B cell (primary cell): ENCODE results near the gene GPATCH8. TPM values are rescaled to one million over a fixed set of nuclear protein-coding genes. Genes with fewer than 3 reads are reported as not detected.

Source experiments
- ATAC-seq: fragments of 200-7000 bp; cut with Tn5 transposase; one replicate; pipeline ENCODE4 v1.10.0; 2021; ENCODE audit warnings: low read depth, mild to moderate bottlenecking, moderate number of reproducible peaks, moderate library complexity
- CTCF ChIA-PET: fragments of 350-600 bp; sonication (Branson Sonifier 250); formaldehyde crosslinking; loops from one replicate; lab custom pipeline; 2021; ENCODE audit warnings: antibody characterized with exemption, inconsistent platforms; lab: Charles Lee
- POLR2A ChIA-PET: fragments of 350-600 bp; sonication (Branson Sonifier 250); formaldehyde crosslinking; loops from one replicate; lab custom pipeline; 2021; ENCODE audit warnings: antibody characterized with exemption; lab: Charles Lee
- DNase-seq: peaks from one replicate; pipeline ENCODE4 v3.0.0; 2013
- H2AFZ ChIP-seq: 2 replicates; pipeline ENCODE4 v1.6.1; 2012; ENCODE audit warnings: mild to moderate bottlenecking, low read depth, low read length; ENCODE audit not compliant: insufficient read depth, poor library complexity, severe bottlenecking
- H3K27ac ChIP-seq, 2 donors: 1 replicate in 1 of 2; 2 replicates in 1 of 2; pipeline ENCODE4 v1.5.1; 2012 to 2013; ENCODE audit warnings: low read length in 2 of 2, mild to moderate bottlenecking in 2 of 2, moderate library complexity in 1 of 2
- H3K27me3 ChIP-seq, 4 experiments: fragments of 200-600 bp in 1 of 4; sonication (generic) in 1 of 4; replicated peaks in 1 of 4; 1 replicate in 2 of 4; 2 replicates in 2 of 4; pipeline versions ENCODE4 v1.6.1 to v1.7.0; 2013 to 2016; ENCODE audit warnings: low read length in 3 of 4, mild to moderate bottlenecking in 2 of 4, mixed read lengths in 1 of 4, moderate library complexity in 1 of 4; ENCODE audit not compliant: insufficient read depth in 4 of 4, control insufficient read depth in 3 of 4; ENCODE audit errors: control extremely low read depth in 1 of 4
- H3K36me3 ChIP-seq, 2 experiments: replicated peaks in 1 of 2; 1 replicate in 1 of 2; 2 replicates in 1 of 2; pipeline versions ENCODE4 v1.6.1 to v1.7.1; 2013; ENCODE audit warnings: low read length in 1 of 2; ENCODE audit not compliant: insufficient read depth in 2 of 2, control insufficient read depth in 1 of 2; ENCODE audit errors: control extremely low read depth in 1 of 2, extremely low read depth in 1 of 2
- H3K4me1 ChIP-seq, 2 donors: fragments of 200-600 bp in 1 of 2; sonication (generic) in 1 of 2; 1 replicate in 1 of 2; 2 replicates in 1 of 2; pipeline versions ENCODE4 v1.5.1 to v1.6.1; 2013 to 2017; ENCODE audit warnings: low read length in 2 of 2; ENCODE audit not compliant: control insufficient read depth in 2 of 2, insufficient read depth in 2 of 2
- H3K4me2 ChIP-seq: replicated peaks from 2 replicates; pipeline ENCODE3; 2012; ENCODE audit warnings: mild to moderate bottlenecking, low read depth, low read length; ENCODE audit not compliant: poor library complexity, severe bottlenecking
- H3K4me3 ChIP-seq, 5 experiments: fragments of 200-600 bp in 1 of 5; sonication (generic) in 1 of 5; 1 replicate in 3 of 5; 2 replicates in 2 of 5; pipeline versions ENCODE4 v1.5.1 to v1.7.0; 2011 to 2016; ENCODE audit warnings: low read length in 4 of 5, mild to moderate bottlenecking in 4 of 5, low read depth in 2 of 5, control low read depth in 1 of 5, moderate library complexity in 1 of 5; ENCODE audit not compliant: insufficient read depth in 1 of 5; ENCODE audit errors: control extremely low read depth in 1 of 5, extremely low read depth in 1 of 5
- H3K79me2 ChIP-seq: fragments of 200-600 bp; sonication (generic); one replicate; pipeline ENCODE4 v1.6.0; 2016; ENCODE audit warnings: low read length; ENCODE audit not compliant: control insufficient read depth, insufficient read depth
- H3K9ac ChIP-seq: fragments of 200-600 bp; sonication (generic); 2 replicates; pipeline ENCODE4 v1.6.1; 2017; ENCODE audit warnings: mild to moderate bottlenecking, low read length, moderate library complexity
- H3K9me3 ChIP-seq, 3 donors: one replicate each; pipeline versions ENCODE4 v1.6.1 to v1.7.1; 2013; ENCODE audit warnings: low read length in 2 of 3; ENCODE audit not compliant: control insufficient read depth in 2 of 3, insufficient read depth in 1 of 3; ENCODE audit errors: control extremely low read depth in 1 of 3
- H4K20me1 ChIP-seq: 2 replicates; pipeline ENCODE4 v1.6.0; 2012; ENCODE audit warnings: mild to moderate bottlenecking, low read length; ENCODE audit not compliant: insufficient read depth, control insufficient read depth, poor library complexity, severe bottlenecking
- H3K27ac Mint-ChIP-seq: one replicate; pipeline ENCODE4 v1.8.0; 2021; ENCODE audit warnings: mixed read lengths
- H3K27me3 Mint-ChIP-seq: one replicate; pipeline ENCODE4 v1.8.0; 2021; ENCODE audit warnings: mixed read lengths
- H3K4me1 Mint-ChIP-seq: one replicate; pipeline ENCODE4 v1.8.0; 2021; ENCODE audit warnings: mixed read lengths
- H3K4me3 Mint-ChIP-seq: one replicate; pipeline ENCODE4 v1.8.0; 2021; ENCODE audit warnings: mixed read lengths
- H3K9me3 Mint-ChIP-seq: one replicate; pipeline ENCODE4 v1.8.0; 2022; ENCODE audit warnings: mixed read lengths; ENCODE audit not compliant: insufficient read depth
- EZH2 ChIP-seq: IDR thresholded peaks from 2 replicates; pipeline ENCODE4 v1.6.1; 2012; ENCODE audit warnings: borderline replicate concordance, low read depth, mild to moderate bottlenecking, moderate library complexity, low read length; ENCODE audit not compliant: insufficient read depth, poor library complexity, severe bottlenecking
- WGBS: methylation state at CpG from one replicate; pipeline ENCODE4 v1.1.5; 2013; ENCODE audit warnings: missing lambda C conversion rate; ENCODE audit not compliant: insufficient coverage; 5-methylcytosine and 5-hydroxymethylcytosine counted together
- intact Hi-C: fragments of 100-400 bp; cut with micrococcal nuclease; formaldehyde crosslinking; loops from one replicate; pipeline ENCODE4 v1.10.0; 2022
- polyA plus RNA-seq: library from polyadenylated mRNA; depleted of rRNA; stranded (reverse); fragments of >200 nt; gene quantifications from 2 replicates; pipeline ENCODE4 v1.2.3, GENCODE V29; 2012
- small RNA-seq: library from RNA; depleted of rRNA; stranded (forward); fragments of <200 nt; gene quantifications from one replicate; pipeline ENCODE3, GENCODE V24; 2012; ENCODE audit warnings: low replicate concordance, low read depth; ENCODE audit not compliant: insufficient read length
- total RNA-seq, 2 donors: library from RNA; stranded (reverse); fragments of 120-200 nt in 1 of 2; gene quantifications; 1 replicate in 1 of 2; 2 replicates in 1 of 2; pipeline versions ENCODE4 v1.2.3 to v1.2.4, GENCODE V29; 2013 to 2022
- TF ChIP-seq, protein P1 (sequence below): fragments of 200-600 bp; IDR thresholded peaks from one replicate; pipeline ENCODE4 v1.8.0; 2022; ENCODE audit warnings: antibody characterized with exemption, mild to moderate bottlenecking

The GPATCH8 gene
- total and polyA plus RNA-seq, 2 donors (not counting 1 experiment from before 2014, with no cell fraction given) = 28.3 to 83.4 TPM

DNA sequence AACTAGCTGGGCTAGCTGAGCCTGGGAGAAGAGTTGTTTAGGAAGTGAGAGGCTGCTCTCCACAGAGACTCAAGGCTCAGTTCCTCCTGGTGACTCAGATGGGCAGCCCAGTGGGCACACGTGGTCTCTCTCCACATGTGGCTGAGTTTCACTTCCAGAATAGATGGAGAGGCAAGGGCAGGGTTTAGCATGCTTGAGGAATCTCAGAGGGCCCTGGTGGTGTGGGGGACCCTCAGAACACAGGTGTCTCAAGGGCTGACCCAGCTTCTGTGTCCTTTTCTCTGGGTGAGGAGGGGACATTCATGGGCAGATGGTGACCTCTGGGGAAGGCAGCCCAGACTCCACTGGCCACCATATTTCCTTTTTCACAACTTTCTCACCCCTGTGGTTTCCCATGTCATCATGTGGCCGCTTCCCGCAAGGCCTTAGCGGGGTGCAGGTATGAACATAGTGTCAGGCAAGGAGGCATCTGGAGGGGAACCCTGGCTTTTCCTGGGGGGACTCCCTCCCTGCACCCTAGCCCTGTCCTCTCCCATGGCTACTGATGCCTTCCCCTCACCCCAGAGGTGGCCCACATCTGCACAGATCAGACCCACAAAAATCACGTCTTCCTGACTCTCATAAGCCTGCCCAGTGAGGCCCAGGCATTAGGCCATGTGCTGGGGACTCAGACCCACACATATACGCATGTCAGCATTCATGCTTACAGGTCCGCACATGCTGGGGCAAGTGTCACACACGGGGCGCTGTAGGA, 154.8 kb downstream of the GPATCH8 start:
- Mint-ChIP-seq H3K4me3 (peak overlapping the region; percentile 73), H3K9me3 (no peaks in the 10 kb centered on the region), H3K27me3 (no peaks in the 10 kb centered on the region), H3K4me1 (peaks cover 53% of the 10 kb centered on the region), H3K27ac (peak overlapping the region; percentile 92)
- ChIA-PET POLR2A (interaction anchor here (1.3 to 1.6 kb wide), 5 partner anchors 22 to 131 kb away, joined by 4 to 19 read pairs (median 7); partner anchors contain the start of genes SLC25A39 and UBTF), CTCF (interaction anchor here (1.1 to 10.1 kb wide), 11 partner anchors 10 to 225 kb away, joined by 4 to 117 read pairs (median 12); partner anchors contain the start of genes FAM171A2, HDAC5 and SLC25A39)
- Histone ChIP-seq H3K36me3 (peaks cover 0 to 40% of the 10 kb centered on the region in 2 experiments), H3K4me3 (no peak overlapping the region), H3K9ac (no peak overlapping the region), H3K27me3 (no peaks in the 10 kb centered on the region), H3K4me1 (peaks cover 43 to 57% of the 10 kb centered on the region in 2 donors), H3K9me3 (peaks cover 0 to 3% (median 0%) of the 10 kb centered on the region in 3 donors), H4K20me1 (peaks cover 36% of the 10 kb centered on the region), H2AFZ (no peak overlapping the region), H3K79me2 (peaks cover 7% of the 10 kb centered on the region), H3K4me2 (peak overlapping the region; percentile 79), H3K27ac (peak overlapping the region; percentile 69 to 85)
- WGBS = 17% methylated on average over 9 of the region's 9 CpGs
- ATAC-seq (peak; percentile 68), DNase-seq (peak; percentile 91)
- TF ChIP-seq EZH2 = no peak
- TF ChIP-seq, protein P1, sequence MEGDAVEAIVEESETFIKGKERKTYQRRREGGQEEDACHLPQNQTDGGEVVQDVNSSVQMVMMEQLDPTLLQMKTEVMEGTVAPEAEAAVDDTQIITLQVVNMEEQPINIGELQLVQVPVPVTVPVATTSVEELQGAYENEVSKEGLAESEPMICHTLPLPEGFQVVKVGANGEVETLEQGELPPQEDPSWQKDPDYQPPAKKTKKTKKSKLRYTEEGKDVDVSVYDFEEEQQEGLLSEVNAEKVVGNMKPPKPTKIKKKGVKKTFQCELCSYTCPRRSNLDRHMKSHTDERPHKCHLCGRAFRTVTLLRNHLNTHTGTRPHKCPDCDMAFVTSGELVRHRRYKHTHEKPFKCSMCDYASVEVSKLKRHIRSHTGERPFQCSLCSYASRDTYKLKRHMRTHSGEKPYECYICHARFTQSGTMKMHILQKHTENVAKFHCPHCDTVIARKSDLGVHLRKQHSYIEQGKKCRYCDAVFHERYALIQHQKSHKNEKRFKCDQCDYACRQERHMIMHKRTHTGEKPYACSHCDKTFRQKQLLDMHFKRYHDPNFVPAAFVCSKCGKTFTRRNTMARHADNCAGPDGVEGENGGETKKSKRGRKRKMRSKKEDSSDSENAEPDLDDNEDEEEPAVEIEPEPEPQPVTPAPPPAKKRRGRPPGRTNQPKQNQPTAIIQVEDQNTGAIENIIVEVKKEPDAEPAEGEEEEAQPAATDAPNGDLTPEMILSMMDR = no peak
- intact Hi-C loops = loop anchor here (1.0 kb wide), 1 partner anchor 148 kb away; no protein-coding TSS in a partner anchor

Small RNA genes within 50 kb of the gene (small RNA-seq; reads per million reads assigned to genes)
- gene RN7SL258P = not detected

Other genes with a start within 250 kb of the GPATCH8 start
- 0.22 and 1.9 TPM in 2 replicates for gene SLC4A1, start 235.3 kb downstream of the GPATCH8 start, total RNA-seq
- gene SLC4A1, start 235.3 kb downstream of the GPATCH8 start, polyA plus RNA-seq = 0.09 TPM in 1 of 2 replicates, not detected in the other
- not detected in 2 replicates for gene RUNDC3A, start 194.8 kb downstream of the GPATCH8 start, total RNA-seq
- 0.07 and 0.19 TPM in 2 replicates for gene RUNDC3A, start 194.8 kb downstream of the GPATCH8 start, polyA plus RNA-seq
- 86.6 and 88.4 TPM in 2 replicates for gene SLC25A39, start 178.6 kb downstream of the GPATCH8 start, total RNA-seq
- 142 and 160 TPM in 2 replicates for gene SLC25A39, start 178.6 kb downstream of the GPATCH8 start, polyA plus RNA-seq
- 185 and 187 TPM in 2 replicates for gene GRN, start 158.1 kb downstream of the GPATCH8 start, total RNA-seq
- 144 and 226 TPM in 2 replicates for gene GRN, start 158.1 kb downstream of the GPATCH8 start, polyA plus RNA-seq
- gene FAM171A2, start 139.6 kb downstream of the GPATCH8 start, total RNA-seq = 0.69 and 1.00 TPM in 2 replicates
- 0.13 and 0.18 TPM in 2 replicates for gene FAM171A2, start 139.6 kb downstream of the GPATCH8 start, polyA plus RNA-seq
- 0.20 and 0.78 TPM in 2 replicates for gene ITGA2B, start 113.8 kb downstream of the GPATCH8 start, total RNA-seq
- gene ITGA2B, start 113.8 kb downstream of the GPATCH8 start, polyA plus RNA-seq = 0.15 and 1.3 TPM in 2 replicates
- 2.3 and 2.5 TPM in 2 replicates for gene FZD2, start 54.1 kb upstream of the GPATCH8 start, total RNA-seq
- 1.1 and 1.6 TPM in 2 replicates for gene FZD2, start 54.1 kb upstream of the GPATCH8 start, polyA plus RNA-seq
- gene MEIOC, start 153.1 kb upstream of the GPATCH8 start, total RNA-seq = 0.12 and 0.29 TPM in 2 replicates
- gene MEIOC, start 153.1 kb upstream of the GPATCH8 start, polyA plus RNA-seq = 0.10 TPM in 1 of 2 replicates, not detected in the other
- gene CCDC43, start 186.4 kb upstream of the GPATCH8 start, total RNA-seq = 21.9 and 22.7 TPM in 2 replicates
- 3.3 and 5.9 TPM in 2 replicates for gene CCDC43, start 186.4 kb upstream of the GPATCH8 start, polyA plus RNA-seq
- 13.8 and 15.9 TPM in 2 replicates for gene DBF4B, start 205.3 kb upstream of the GPATCH8 start, total RNA-seq
- gene DBF4B, start 205.3 kb upstream of the GPATCH8 start, polyA plus RNA-seq = 7.3 and 10.9 TPM in 2 replicates